ENCODE data around the gene PDE6C.

Gene PDE6C

GRCh38 chr10:93615576-93616235, 3.4 kb downstream of the PDE6C start:
- Histone ChIP-seq H3K4me2 (ENCODE audit: low read length) (no peak overlapping the region), H3K9ac (ENCODE audit: low read length) (no peak overlapping the region), H3K27ac (ENCODE audit: low read length) (no peak overlapping the region), H3K79me2 (ENCODE audit: low read length) (no peaks in the 10 kb centered on the region), H4K20me1 (ENCODE audit: insufficient read depth, low read length) (no peaks in the 10 kb centered on the region), H2AFZ (ENCODE audit: low read depth, low read length) (peak overlapping the region; percentile 39; the same call in 1 of the 2 replicates), H3K27me3 (ENCODE audit: low read depth, low read length) (no peaks in the 10 kb centered on the region), H3K36me3 (replicated peaks; ENCODE audit: low read depth, low read length) (no peaks in the 10 kb centered on the region), H3K4me3 (ENCODE audit: low read length) (no peak overlapping the region), H3K9me3 (ENCODE audit: insufficient read depth, low read length) (no peaks in the 10 kb centered on the region), H3K4me1 (ENCODE audit: low read length) (no peaks in the 10 kb centered on the region)
- TF ChIP-seq CTCF (IDR thresholded peaks at IDR 0.05; ENCODE audit: low read depth, low read length) (no peak), EZH2phosphoT487 (IDR thresholded peaks at IDR 0.05; ENCODE audit: low read depth) (no peak)

GRCh38 chr10:93620925-93621324, 8.6 kb downstream of the PDE6C start:
- Histone ChIP-seq H3K4me3 (ENCODE audit: low read length) (no peak overlapping the region), H3K27me3 (ENCODE audit: low read depth, low read length) (no peaks in the 10 kb centered on the region), H4K20me1 (ENCODE audit: insufficient read depth, low read length) (no peaks in the 10 kb centered on the region), H3K27ac (ENCODE audit: low read length) (no peak overlapping the region), H3K36me3 (replicated peaks; ENCODE audit: low read depth, low read length) (no peaks in the 10 kb centered on the region), H3K79me2 (ENCODE audit: low read length) (no peaks in the 10 kb centered on the region), H3K4me1 (ENCODE audit: low read length) (no peaks in the 10 kb centered on the region), H3K4me2 (ENCODE audit: low read length) (no peak overlapping the region), H3K9ac (ENCODE audit: low read length) (no peak overlapping the region), H2AFZ (ENCODE audit: low read depth, low read length) (no peak overlapping the region), H3K9me3 (ENCODE audit: insufficient read depth, low read length) (no peaks in the 10 kb centered on the region)
- TF ChIP-seq CTCF (IDR thresholded peaks at IDR 0.05; ENCODE audit: low read depth, low read length): no peak
- no peak for TF ChIP-seq EZH2phosphoT487 (IDR thresholded peaks at IDR 0.05; ENCODE audit: low read depth)

GRCh38 chr10:93622942-93623341, 10.6 kb downstream of the PDE6C start:
- Histone ChIP-seq H3K36me3 (replicated peaks; ENCODE audit: low read depth, low read length) (no peaks in the 10 kb centered on the region), H3K4me2 (ENCODE audit: low read length) (no peak overlapping the region), H3K4me3 (ENCODE audit: low read length) (no peak overlapping the region), H3K79me2 (ENCODE audit: low read length) (no peaks in the 10 kb centered on the region), H3K4me1 (ENCODE audit: low read length) (no peaks in the 10 kb centered on the region), H4K20me1 (ENCODE audit: insufficient read depth, low read length) (no peaks in the 10 kb centered on the region), H2AFZ (ENCODE audit: low read depth, low read length) (no peak overlapping the region), H3K9me3 (ENCODE audit: insufficient read depth, low read length) (no peaks in the 10 kb centered on the region), H3K27ac (ENCODE audit: low read length) (no peak overlapping the region), H3K27me3 (ENCODE audit: low read depth, low read length) (no peaks in the 10 kb centered on the region), H3K9ac (ENCODE audit: low read length) (no peak overlapping the region)
- TF ChIP-seq EZH2phosphoT487 (IDR thresholded peaks at IDR 0.05; ENCODE audit: low read depth) (no peak), CTCF (IDR thresholded peaks at IDR 0.05; ENCODE audit: low read depth, low read length) (no peak)

GRCh38 chr10:93628858-93629257, 16.5 kb downstream of the PDE6C start:
- Histone ChIP-seq H3K4me1 (ENCODE audit: low read length) (no peaks in the 10 kb centered on the region), H3K79me2 (ENCODE audit: low read length) (no peaks in the 10 kb centered on the region), H2AFZ (ENCODE audit: low read depth, low read length) (no peak overlapping the region), H3K27me3 (ENCODE audit: low read depth, low read length) (no peaks in the 10 kb centered on the region), H4K20me1 (ENCODE audit: insufficient read depth, low read length) (no peaks in the 10 kb centered on the region), H3K36me3 (replicated peaks; ENCODE audit: low read depth, low read length) (no peaks in the 10 kb centered on the region), H3K9me3 (ENCODE audit: insufficient read depth, low read length) (no peaks in the 10 kb centered on the region), H3K4me2 (ENCODE audit: low read length) (no peak overlapping the region), H3K4me3 (ENCODE audit: low read length) (no peak overlapping the region), H3K9ac (ENCODE audit: low read length) (no peak overlapping the region), H3K27ac (ENCODE audit: low read length) (no peak overlapping the region)
- no peak for TF ChIP-seq CTCF (IDR thresholded peaks at IDR 0.05; ENCODE audit: low read depth, low read length)
- no peak for TF ChIP-seq EZH2phosphoT487 (IDR thresholded peaks at IDR 0.05; ENCODE audit: low read depth)

Measured in OCI-LY3 (cell line).